Activated T-cell treated with anti-CD3 and anti-CD28 coated beads, Interleukin-2, amount 50 U/mL, for 1 hour (primary cell): Measurements from ENCODE around the gene F8.
A peak's percentile ranks its signal among the peaks of the same experiment; 100 is the strongest.
"Not testable (repeated sequence)": the region's sequence is repeated elsewhere in the genome, so short reads cannot be mapped to it uniquely, and the experiment has no call there.

Source experiments
- DNase-seq: peaks from one replicate; pipeline ENCODE4 v3.0.0-alpha.2; 2020

The F8 gene

GRCh38 chrX:154980330-154981115 lies 42.0 kb downstream of the F8 start:
- DNase-seq, result peak; percentile 76

DNA sequence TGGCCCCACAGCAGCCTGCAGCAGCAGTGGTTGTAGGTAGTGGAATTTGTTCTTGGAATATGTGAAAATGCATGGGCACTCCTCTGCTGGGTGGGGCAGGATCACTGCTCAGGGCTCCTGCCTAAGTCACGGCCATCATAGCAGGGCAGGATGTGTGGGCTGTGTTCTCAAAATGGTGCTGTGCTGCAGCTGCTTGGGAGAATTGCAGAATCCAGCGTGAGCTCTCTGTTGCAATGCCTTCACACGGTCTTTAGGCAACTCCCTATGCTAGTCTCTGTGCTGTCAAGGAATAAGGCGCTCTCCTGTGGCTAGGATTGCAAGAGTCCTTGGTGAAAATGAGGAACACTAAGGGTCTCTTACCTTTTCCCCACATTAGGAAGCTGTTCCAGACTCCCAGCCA lies 42.9 kb downstream of the F8 start:
- no peak for DNase-seq

GRCh38 chrX:154968353-154968752 lies 54.2 kb downstream of the F8 start:
- no peak for DNase-seq

- DNase-seq, result no peak
Observed at GRCh38 chrX:154967603-154968002, 54.9 kb downstream of the F8 start.

GRCh38 chrX:154961947-154962346 lies 60.6 kb downstream of the F8 start:
- DNase-seq, result no peak

DNA sequence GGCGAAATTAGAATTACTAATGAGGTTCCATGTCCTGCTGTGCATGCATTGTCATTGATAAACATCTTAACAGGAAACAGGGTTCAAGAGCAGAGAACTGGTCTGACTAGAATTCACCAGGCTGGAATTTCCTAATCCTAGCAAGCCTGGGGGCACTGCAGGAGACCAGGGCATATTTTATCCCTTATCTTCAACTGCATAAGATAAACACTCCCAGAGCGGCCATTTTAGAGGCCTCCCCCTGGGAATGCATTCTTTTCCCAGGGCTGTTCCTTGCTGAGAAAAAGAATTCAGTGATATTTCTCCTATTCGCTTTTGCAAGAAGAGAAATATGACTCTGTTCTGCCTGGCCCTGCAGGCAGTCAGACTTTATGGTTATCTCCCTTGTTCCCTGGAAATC lies 66.7 kb downstream of the F8 start:
- DNase-seq, result not testable (repeated sequence)

- DNase-seq, result not testable (repeated sequence)
Observed at GRCh38 chrX:154939265-154939664, 83.3 kb downstream of the F8 start.

GRCh38 chrX:154924771-154925170 lies 97.8 kb downstream of the F8 start:
- DNase-seq, result not testable (repeated sequence)

DNA sequence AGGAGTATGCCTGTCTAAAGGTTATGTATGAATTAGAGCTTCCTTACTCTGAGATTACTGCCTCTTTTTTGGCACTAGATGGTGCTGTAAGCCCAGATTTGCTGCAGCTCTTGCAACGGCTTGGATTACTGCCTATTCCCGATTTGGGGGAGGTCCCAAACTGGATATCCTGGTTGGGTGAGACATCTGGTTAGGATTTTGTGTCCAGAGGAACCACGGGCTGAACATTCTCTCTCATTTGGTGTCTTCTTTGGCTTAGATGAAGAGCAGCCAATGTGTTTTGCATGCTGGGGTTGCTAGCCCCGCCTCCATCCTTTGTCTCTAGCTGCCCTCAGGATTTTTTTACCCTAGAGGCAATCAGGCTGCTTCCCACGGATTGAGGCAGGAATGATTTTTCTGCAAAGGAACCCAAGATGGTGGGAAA lies 104.5 kb downstream of the F8 start:
- DNase-seq, result peak; percentile 29

DNA sequence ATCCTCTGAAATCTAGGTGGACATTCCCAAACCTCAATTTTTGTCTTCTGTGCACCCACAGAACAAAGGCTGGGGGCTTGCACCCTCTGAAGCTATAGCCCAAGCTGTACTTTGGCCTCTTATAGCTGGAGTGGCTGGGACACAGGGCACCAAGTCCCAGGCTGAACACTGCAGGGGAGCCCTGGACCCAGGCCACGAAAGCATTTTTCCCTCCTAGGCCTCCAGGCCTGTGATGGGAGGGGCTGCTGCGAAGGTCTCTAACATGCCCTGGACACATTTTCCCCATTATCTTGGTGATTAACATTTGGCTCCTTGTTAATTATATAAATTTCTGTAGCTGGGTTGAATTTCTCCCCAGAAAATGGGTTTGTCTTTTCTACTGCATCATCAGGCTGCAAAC lies 108.5 kb downstream of the F8 start:
- DNase-seq, result no peak

DNA sequence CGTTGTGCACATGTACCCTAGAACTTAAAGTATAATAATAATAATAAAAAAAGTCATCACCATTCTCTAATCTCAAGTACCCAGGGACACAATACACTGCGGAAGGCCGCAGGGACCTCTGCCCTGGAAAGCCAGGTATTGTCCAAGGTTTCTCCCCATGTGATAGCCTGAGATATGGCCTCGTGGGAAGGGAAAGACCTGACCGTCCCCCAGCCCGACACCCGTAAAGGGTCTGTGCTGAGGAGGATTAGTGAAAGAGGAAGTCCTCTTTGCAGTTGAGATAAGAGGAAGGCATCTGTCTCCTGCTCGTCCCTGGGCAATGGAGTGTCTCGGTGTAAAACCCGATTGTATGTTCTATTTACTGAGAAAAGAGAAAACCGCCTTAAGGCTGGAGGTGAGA lies 112.0 kb downstream of the F8 start:
- DNase-seq, result not testable (repeated sequence)

GRCh38 chrX:154910048-154910447 lies 112.5 kb downstream of the F8 start:
- not testable (repeated sequence) for DNase-seq

DNA sequence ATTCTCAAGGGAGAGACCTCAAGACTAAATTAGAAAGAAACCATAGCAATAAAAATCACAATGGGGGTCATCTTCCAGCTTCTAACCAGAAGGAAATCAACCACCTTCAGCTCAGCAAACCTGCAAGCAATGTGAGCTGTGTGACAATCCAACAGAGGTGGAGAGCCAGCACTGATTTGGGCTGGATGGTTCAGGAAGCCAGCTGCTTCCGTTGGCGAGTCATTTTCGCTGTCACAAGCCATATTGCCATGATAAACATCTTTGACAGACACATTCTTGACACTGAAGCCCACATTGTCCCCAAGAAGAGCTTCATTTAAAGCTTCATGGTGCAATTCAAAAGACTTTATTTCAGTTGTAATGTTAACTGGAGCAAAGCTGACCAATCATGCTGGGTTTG lies 113.7 kb downstream of the F8 start:
- no peak for DNase-seq

- no peak for DNase-seq
Observed at GRCh38 chrX:154902408-154902807, 120.1 kb downstream of the F8 start.

DNA sequence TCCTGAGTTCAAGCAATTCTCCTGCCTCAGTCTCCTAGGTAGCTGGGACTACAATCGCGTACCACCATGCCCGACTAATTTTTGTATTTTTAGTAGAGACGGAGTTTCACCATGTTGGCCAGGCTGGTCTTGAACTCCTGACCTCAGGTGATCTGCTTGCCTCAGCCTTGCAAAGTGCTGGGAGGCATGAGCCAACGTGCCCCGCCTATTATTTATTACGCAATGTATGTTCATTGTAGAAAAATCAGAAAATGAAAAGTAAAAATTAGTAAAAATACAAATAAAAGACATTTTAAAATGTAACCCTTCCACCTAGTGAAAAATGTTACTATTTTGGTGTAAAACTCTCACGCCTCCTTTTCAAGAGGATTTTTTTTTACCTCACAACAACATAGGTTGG lies 122.2 kb downstream of the F8 start:
- no peak for DNase-seq

GRCh38 chrX:154892296-154892695 lies 130.2 kb downstream of the F8 start:
- DNase-seq, result no peak

- DNase-seq, result no peak
Observed at GRCh38 chrX:154890990-154891639, 131.4 kb downstream of the F8 start.

DNA sequence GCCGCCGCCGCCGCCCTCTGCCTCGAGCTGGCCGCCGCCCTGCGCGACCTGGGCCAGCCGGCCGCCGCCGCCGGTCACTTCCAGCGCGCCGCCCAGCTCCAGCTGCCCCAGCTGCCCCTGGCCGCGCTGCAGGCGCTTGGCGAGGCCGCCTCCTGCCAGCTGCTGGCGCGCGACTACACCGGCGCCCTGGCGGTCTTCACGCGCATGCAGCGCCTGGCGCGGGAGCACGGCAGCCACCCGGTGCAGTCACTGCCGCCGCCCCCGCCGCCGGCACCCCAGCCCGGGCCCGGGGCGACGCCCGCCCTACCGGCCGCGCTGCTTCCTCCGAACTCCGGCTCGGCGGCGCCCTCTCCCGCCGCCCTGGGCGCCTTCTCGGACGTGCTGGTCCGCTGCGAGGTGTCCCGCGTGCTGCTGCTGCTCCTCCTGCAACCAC lies 135.7 kb downstream of the F8 start:
- not testable (repeated sequence) for DNase-seq

GRCh38 chrX:154886069-154886788 lies 136.3 kb downstream of the F8 start, which contains the start of gene F8A1:
Gene F8A1 (plus strand): TSS chrX:154886355. CDS start chrX:154886375, 20 bp downstream.
- DNase-seq, result peak; percentile 38

DNA sequence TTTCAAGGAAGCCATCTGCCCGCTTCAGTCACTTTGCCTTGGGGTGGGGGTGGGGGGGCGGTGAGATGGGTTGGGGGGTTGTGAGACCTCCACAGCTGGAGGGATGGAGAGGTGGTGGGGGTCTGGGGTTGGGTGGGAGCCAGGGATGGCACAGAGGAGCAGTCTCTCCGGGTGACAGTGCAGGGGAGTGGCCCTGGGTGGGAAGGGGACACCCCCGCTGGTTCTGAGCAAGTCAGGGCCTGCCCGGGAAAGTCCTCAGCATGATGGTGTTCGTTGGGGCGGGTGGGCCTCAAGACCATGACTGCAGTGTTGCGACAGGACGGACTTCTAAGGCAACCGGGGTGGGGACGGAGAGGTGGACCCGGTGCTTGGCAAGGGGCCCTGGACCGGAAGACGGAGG lies 137.0 kb downstream of the F8 start:
- not testable (repeated sequence) for DNase-seq

DNA sequence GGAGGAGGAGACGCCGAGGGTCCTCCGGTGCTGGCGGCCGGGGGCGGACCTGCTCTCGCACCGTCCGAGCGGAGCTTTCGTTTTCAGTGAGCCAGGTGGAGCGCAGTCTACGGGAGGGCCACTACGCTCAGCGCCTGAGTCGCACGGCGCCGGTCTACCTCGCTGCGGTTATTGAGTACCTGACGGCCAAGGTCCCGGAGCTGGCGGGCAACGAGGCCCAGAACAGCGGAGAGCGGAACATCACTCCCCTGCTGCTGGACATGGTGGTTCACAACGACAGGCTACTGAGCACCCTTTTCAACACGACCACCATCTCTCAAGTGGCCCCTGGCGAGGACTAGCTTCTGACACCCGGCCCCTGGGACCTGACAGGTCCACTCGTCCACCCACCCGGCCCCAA lies 137.5 kb downstream of the F8 start:
- not testable (repeated sequence) for DNase-seq

- not testable (repeated sequence) for DNase-seq
Observed at GRCh38 chrX:154884069-154884468, 138.5 kb downstream of the F8 start.

DNA sequence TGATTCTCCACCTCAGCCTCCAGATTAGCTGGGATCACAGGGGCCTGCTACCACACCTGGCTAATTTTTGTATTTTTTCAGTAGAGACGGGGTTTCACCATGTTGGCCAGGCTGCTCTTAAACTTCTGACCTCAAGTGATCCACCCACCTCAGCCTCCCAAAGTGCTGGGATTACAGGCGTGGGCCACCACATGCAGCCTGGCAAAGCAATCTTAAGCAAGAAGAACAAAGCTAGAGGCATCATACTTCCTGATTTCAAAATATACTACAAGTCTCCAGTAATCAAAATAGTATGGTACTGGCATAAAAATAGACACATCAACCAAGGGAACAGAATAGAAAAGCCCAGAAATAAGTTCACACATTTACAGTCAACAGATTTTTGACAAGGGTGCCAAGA lies 149.2 kb downstream of the F8 start:
- no peak for DNase-seq

- DNase-seq, result not testable (repeated sequence)
Observed at GRCh38 chrX:154868522-154868921, 154.0 kb downstream of the F8 start.
